Breast epithelium (tissue), 3 donors: ENCODE data around the gene GSTT4.

Experiments
- CTCF ChIP-seq, 3 donors: fragments of 450-650 bp; IDR thresholded peaks; one replicate each; pipeline ENCODE4 v1.5.1; 2016 to 2017; ENCODE audit warnings: antibody characterized with exemption in 3 of 3, mild to moderate bottlenecking in 3 of 3, moderate library complexity in 3 of 3
- POLR2A ChIP-seq: fragments of 450-650 bp; IDR thresholded peaks from one replicate; pipeline ENCODE4 v1.6.1; 2016; ENCODE audit warnings: antibody characterized with exemption, mild to moderate bottlenecking, moderate library complexity
- POLR2AphosphoS5 ChIP-seq, 3 donors: sonication (generic); formaldehyde crosslinking; IDR thresholded peaks; one replicate each; pipeline ENCODE4 v1.6.1; 2017; ENCODE audit warnings: antibody characterized with exemption in 3 of 3

GRCh38 chr22:24006207-24006913 is 1.1 kb upstream of the GSTT4 start:
- TF ChIP-seq CTCF (IDR thresholded peaks at IDR 0.05) (no peak), POLR2A (no peak), POLR2AphosphoS5 (IDR thresholded peaks at IDR 0.05) (no peak)
